OCI-LY7 (cell line): ENCODE results near the gene C12orf76. TPM values are rescaled to one million over a fixed set of nuclear protein-coding genes. Genes with fewer than 3 reads are reported as not detected.
"Not testable (repeated sequence)": the region's sequence is repeated elsewhere in the genome, so short reads cannot be mapped to it uniquely, and the experiment has no call there.

Experiments
- BruUV-seq: library from RNA; stranded (reverse); fragments of 400-500 nt; replicated peaks from 2 replicates; lab custom pipeline; 2021; lab: Mats Ljungman, UMichigan
- CTCF ChIA-PET: fragments of 300-600 bp; sonication (Branson Sonifier 250); formaldehyde crosslinking; loops from one replicate; lab custom pipeline; 2022; ENCODE audit warnings: antibody characterized with exemption; ENCODE audit not compliant: unreplicated experiment; lab: Charles Lee
- POLR2A ChIA-PET: fragments of 300-600 bp; sonication (Branson Sonifier 250); formaldehyde crosslinking; loops from one replicate; lab custom pipeline; 2022; ENCODE audit warnings: antibody characterized with exemption; lab: Charles Lee
- DNase-seq: peaks from one replicate; pipeline ENCODE4 v3.0.0-alpha.2; 2015; ENCODE audit warnings: low spot score
- H2AFZ ChIP-seq: fragments of 200-600 bp; sonication (generic), shearing (Covaris generic); 2 replicates; pipeline ENCODE4 v1.6.1; 2014; ENCODE audit warnings: mild to moderate bottlenecking, antibody characterized with exemption, low read length, moderate library complexity
- H3K27ac ChIP-seq: fragments of 200-600 bp; sonication (generic); 2 replicates; pipeline ENCODE4 v1.5.1; 2014; ENCODE audit warnings: mixed run types, low read depth, mild to moderate bottlenecking, moderate library complexity, low read length, inconsistent platforms; ENCODE audit not compliant: poor library complexity, severe bottlenecking
- H3K36me3 ChIP-seq: fragments of 200-600 bp; sonication (generic); 2 replicates; pipeline ENCODE4 v1.6.1; 2014; ENCODE audit warnings: mild to moderate bottlenecking, antibody characterized with exemption, low read length, moderate library complexity, mixed read lengths; ENCODE audit not compliant: insufficient read depth
- H3K4me1 ChIP-seq: fragments of 200-600 bp; sonication (generic); 2 replicates; pipeline ENCODE4 v1.5.1; 2014; ENCODE audit warnings: mild to moderate bottlenecking, low read length; ENCODE audit not compliant: insufficient read depth, poor library complexity, severe bottlenecking
- H3K4me2 ChIP-seq: fragments of 200-600 bp; sonication (generic); 2 replicates; pipeline ENCODE4 v1.6.1; 2014; ENCODE audit warnings: mild to moderate bottlenecking, low read length
- H3K4me3 ChIP-seq: fragments of 200-600 bp; sonication (generic); 2 replicates; pipeline ENCODE4 v1.5.1; 2014; ENCODE audit warnings: mild to moderate bottlenecking, low read depth, low read length; ENCODE audit not compliant: poor library complexity, severe bottlenecking
- H3K79me2 ChIP-seq: fragments of 200-600 bp; sonication (generic); 2 replicates; pipeline ENCODE4 v1.6.1; 2016; ENCODE audit warnings: low read depth, mild to moderate bottlenecking, low read length, moderate library complexity, mixed read lengths; ENCODE audit not compliant: insufficient read depth
- H3K9me2 ChIP-seq: fragments of 200-600 bp; sonication (generic); 2 replicates; pipeline ENCODE4 v1.6.1; 2016; ENCODE audit warnings: mild to moderate bottlenecking, low read length, mixed read lengths; ENCODE audit not compliant: insufficient read depth
- H3K9me3 ChIP-seq: fragments of 200-600 bp; sonication (generic); 2 replicates; pipeline ENCODE4 v1.6.1; 2014; ENCODE audit warnings: mild to moderate bottlenecking, mixed run types, low read length, mixed read lengths
- H4K20me1 ChIP-seq: fragments of 200-600 bp; sonication (generic); 2 replicates; pipeline ENCODE4 v1.6.1; 2014; ENCODE audit warnings: mild to moderate bottlenecking, antibody characterized with exemption, low read length, moderate library complexity, mixed read lengths; ENCODE audit not compliant: insufficient read depth
- EZH2phosphoT487 ChIP-seq: fragments of 200-600 bp; sonication (generic); IDR thresholded peaks from 2 replicates; pipeline ENCODE4 v1.6.1; 2018; ENCODE audit warnings: low read depth, borderline replicate concordance, mild to moderate bottlenecking, mixed run types, antibody characterized with exemption, low read length, moderate library complexity, mixed read lengths
- intact Hi-C: fragments of 100-400 bp; cut with micrococcal nuclease; formaldehyde crosslinking; loops from one replicate; pipeline ENCODE4 v1.10.0; 2022; ENCODE audit not compliant: unreplicated experiment
- total RNA-seq, 2 experiments: library from RNA; depleted of rRNA in 1 of 2; stranded (reverse); fragments of >200 nt in 1 of 2; shearing (Covaris generic) in 1 of 2; gene quantifications; 2 replicates each; pipeline ENCODE4 v1.2.3, GENCODE V29; 2014 to 2022
- TF ChIP-seq, protein P1 (sequence below): fragments of 200-600 bp; sonication (generic); conservative IDR thresholded peaks from 2 replicates; pipeline ENCODE4 v1.5.1; 2014; ENCODE audit warnings: mild to moderate bottlenecking, antibody characterized with exemption, low read length, moderate library complexity, mixed read lengths

The C12orf76 gene
- total RNA-seq, 2 experiments from 2014 or later, result 24.4 to 36.6 TPM

GRCh38 chr12:110050927-110051326, 2.6 kb upstream of the C12orf76 start:
- peak overlapping the region; percentile 59 for H2AFZ ChIP-seq
- H3K9me3 ChIP-seq, result no peaks in the 10 kb centered on the region
- peaks cover 21% of the 10 kb centered on the region; the same call in 1 of the 2 replicates for H3K79me2 ChIP-seq
- H3K4me1 ChIP-seq, result peaks cover 47% of the 10 kb centered on the region
- no peaks in the 10 kb centered on the region for H4K20me1 ChIP-seq
- intact Hi-C loops, result no loop called here
- H3K4me3 ChIP-seq, result peak overlapping the region; percentile 90
- TF ChIP-seq EZH2phosphoT487, result no peak
- TF ChIP-seq, protein P1, sequence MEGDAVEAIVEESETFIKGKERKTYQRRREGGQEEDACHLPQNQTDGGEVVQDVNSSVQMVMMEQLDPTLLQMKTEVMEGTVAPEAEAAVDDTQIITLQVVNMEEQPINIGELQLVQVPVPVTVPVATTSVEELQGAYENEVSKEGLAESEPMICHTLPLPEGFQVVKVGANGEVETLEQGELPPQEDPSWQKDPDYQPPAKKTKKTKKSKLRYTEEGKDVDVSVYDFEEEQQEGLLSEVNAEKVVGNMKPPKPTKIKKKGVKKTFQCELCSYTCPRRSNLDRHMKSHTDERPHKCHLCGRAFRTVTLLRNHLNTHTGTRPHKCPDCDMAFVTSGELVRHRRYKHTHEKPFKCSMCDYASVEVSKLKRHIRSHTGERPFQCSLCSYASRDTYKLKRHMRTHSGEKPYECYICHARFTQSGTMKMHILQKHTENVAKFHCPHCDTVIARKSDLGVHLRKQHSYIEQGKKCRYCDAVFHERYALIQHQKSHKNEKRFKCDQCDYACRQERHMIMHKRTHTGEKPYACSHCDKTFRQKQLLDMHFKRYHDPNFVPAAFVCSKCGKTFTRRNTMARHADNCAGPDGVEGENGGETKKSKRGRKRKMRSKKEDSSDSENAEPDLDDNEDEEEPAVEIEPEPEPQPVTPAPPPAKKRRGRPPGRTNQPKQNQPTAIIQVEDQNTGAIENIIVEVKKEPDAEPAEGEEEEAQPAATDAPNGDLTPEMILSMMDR, result no peak
- ChIA-PET CTCF (no interaction called here), POLR2A (interaction anchor here (0.6 to 2.0 kb wide), 6 partner anchors 8 to 222 kb away, joined by 3 to 6 read pairs (median 3); partner anchors contain the start of gene ANKRD13A)
- peak overlapping the region; percentile 98 for H3K27ac ChIP-seq
- peak overlapping the region; percentile 92 for H3K4me2 ChIP-seq
- H3K36me3 ChIP-seq, result peaks cover 7% of the 10 kb centered on the region; the same call in 1 of the 2 replicates
- peak; percentile 79 for DNase-seq
- no peaks in the 10 kb centered on the region for H3K9me2 ChIP-seq
- no TSS peak for BruUV-seq

- peak overlapping the region; percentile 92 for H3K4me2 ChIP-seq
- H3K4me3 ChIP-seq, result peak overlapping the region; percentile 90
- H3K27ac ChIP-seq, result peak overlapping the region; percentile 98
- H3K36me3 ChIP-seq, H3K9me3 ChIP-seq, H4K20me1 ChIP-seq, BruUV-seq, CTCF ChIA-PET, H3K9me2 ChIP-seq: not testable (repeated sequence)
- DNase-seq, result peak; percentile 67
- intact Hi-C loops, result loop anchor here (1.0 to 5.0 kb wide), 3 partner anchors 51 to 232 kb away; partner anchors contain the start of genes ANKRD13A and ATP2A2
- peak overlapping the region; percentile 59; the same call in 1 of the 2 replicates for H2AFZ ChIP-seq
- POLR2A ChIA-PET, result interaction anchor here (0.6 to 2.0 kb wide), 5 partner anchors 9 to 466 kb away, joined by 4 to 6 read pairs (median 5); partner anchors contain the start of gene ANKRD13A
- H3K4me1 ChIP-seq, result peaks cover 47% of the 10 kb centered on the region
- H3K79me2 ChIP-seq, result peaks cover 31% of the 10 kb centered on the region; the same call in 1 of the 2 replicates
These were observed 1.3 kb upstream of the C12orf76 start for GRCh38 chr12:110049666-110050065.

- intact Hi-C loops, result loop anchor here (1.0 to 5.0 kb wide), 3 partner anchors 50 to 232 kb away; partner anchors contain the start of genes ANKRD13A and ATP2A2
- Histone ChIP-seq H3K4me1 (peaks cover 47% of the 10 kb centered on the region), H2AFZ (peak overlapping the region; percentile 59; the same call in 1 of the 2 replicates), H3K4me2 (peak overlapping the region; percentile 92), H3K27ac (peak overlapping the region; percentile 98), H3K4me3 (peak overlapping the region; percentile 90), H3K79me2 (peaks cover 31% of the 10 kb centered on the region; the same call in 1 of the 2 replicates)
- H3K9me3 ChIP-seq, H4K20me1 ChIP-seq, CTCF ChIA-PET, H3K9me2 ChIP-seq, POLR2A ChIA-PET, H3K36me3 ChIP-seq: not testable (repeated sequence)
- peak; percentile 78 for DNase-seq
- TSS peak; percentile 98 for BruUV-seq
These were observed 712 bp upstream of the C12orf76 start for GRCh38 chr12:110049034-110049433.
